Measurements from ENCODE around the gene NDE1. TPM values are rescaled to one million over a fixed set of nuclear protein-coding genes. Genes with fewer than 3 reads are reported as not detected.

Gene NDE1
- total RNA-seq, 3 donors from 2014 or later: 19.0 to 34.7 (median 34.1) TPM

DNA sequence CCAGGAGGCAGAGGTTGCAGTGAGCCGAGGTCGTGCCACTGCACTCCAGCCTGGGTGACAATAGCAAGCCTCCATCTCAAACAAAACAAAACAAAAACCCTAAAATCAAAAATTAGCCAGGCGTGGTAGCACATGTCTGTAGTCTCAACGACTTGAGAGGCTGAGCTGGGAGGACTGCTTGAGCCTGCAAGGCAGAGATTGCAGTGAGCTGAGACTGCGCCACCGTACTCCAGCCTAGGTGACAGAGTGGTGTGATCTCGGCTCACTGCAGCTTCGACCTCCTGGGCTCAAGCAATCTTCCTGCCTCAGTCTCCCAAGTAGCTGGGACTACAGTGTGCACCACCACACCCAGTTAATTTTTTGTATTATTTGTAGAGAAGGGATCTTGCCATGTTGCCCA, 119.2 kb downstream of the NDE1 start:
- Histone ChIP-seq H3K4me3 (no peak overlapping the region), H3K27me3 (no peaks in the 10 kb centered on the region), H3K27ac (no peak overlapping the region), H3K36me3 (no peaks in the 10 kb centered on the region), H3K9me3 (no peaks in the 10 kb centered on the region), H3K4me1 (no peaks in the 10 kb centered on the region)
- TF ChIP-seq POLR2A (IDR thresholded peaks at IDR 0.05) (no peak), POLR2AphosphoS5 (IDR thresholded peaks at IDR 0.05) (no peak)
- TF ChIP-seq, protein P1, sequence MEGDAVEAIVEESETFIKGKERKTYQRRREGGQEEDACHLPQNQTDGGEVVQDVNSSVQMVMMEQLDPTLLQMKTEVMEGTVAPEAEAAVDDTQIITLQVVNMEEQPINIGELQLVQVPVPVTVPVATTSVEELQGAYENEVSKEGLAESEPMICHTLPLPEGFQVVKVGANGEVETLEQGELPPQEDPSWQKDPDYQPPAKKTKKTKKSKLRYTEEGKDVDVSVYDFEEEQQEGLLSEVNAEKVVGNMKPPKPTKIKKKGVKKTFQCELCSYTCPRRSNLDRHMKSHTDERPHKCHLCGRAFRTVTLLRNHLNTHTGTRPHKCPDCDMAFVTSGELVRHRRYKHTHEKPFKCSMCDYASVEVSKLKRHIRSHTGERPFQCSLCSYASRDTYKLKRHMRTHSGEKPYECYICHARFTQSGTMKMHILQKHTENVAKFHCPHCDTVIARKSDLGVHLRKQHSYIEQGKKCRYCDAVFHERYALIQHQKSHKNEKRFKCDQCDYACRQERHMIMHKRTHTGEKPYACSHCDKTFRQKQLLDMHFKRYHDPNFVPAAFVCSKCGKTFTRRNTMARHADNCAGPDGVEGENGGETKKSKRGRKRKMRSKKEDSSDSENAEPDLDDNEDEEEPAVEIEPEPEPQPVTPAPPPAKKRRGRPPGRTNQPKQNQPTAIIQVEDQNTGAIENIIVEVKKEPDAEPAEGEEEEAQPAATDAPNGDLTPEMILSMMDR (IDR thresholded peaks at IDR 0.05): no peak
- intact Hi-C loops (cut with DNase I; ENCODE audit: low total_unique reads): no loop called here
- no peak for DNase-seq (ENCODE audit: low spot score in 2 of 2)

DNA sequence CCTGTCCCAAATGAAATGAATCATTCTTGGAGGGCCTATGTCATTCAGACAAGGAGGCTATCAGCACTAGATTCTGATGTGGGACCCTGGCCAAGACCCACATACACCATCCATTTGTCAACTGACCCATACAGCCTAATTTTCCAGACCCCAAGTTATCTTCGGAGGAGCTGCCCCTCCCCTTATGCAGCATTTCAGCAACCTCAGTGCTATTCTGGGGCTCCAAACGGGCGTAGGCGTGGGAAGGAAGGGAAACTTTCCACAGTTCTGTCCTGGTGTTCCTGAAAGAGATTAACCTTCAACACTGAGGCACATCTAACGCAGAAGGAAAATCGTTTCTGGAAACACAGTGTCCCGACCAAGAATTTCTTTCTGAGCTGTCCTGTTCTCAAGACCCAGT, 120.1 kb downstream of the NDE1 start:
- no peaks in the 10 kb centered on the region for H3K4me1 ChIP-seq
- H3K36me3 ChIP-seq: no peaks in the 10 kb centered on the region
- no peaks in the 10 kb centered on the region for H3K27me3 ChIP-seq
- intact Hi-C loops (cut with DNase I; ENCODE audit: low total_unique reads): no loop called here
- TF ChIP-seq POLR2A (IDR thresholded peaks at IDR 0.05): no peak
- no peak for TF ChIP-seq POLR2AphosphoS5 (IDR thresholded peaks at IDR 0.05)
- TF ChIP-seq, protein P1 (IDR thresholded peaks at IDR 0.05): no peak
- DNase-seq (ENCODE audit: low spot score in 2 of 2): no peak
- no peaks in the 10 kb centered on the region for H3K9me3 ChIP-seq
- H3K4me3 ChIP-seq: no peak overlapping the region
- H3K27ac ChIP-seq: peak overlapping the region; percentile 29 to 66

DNA sequence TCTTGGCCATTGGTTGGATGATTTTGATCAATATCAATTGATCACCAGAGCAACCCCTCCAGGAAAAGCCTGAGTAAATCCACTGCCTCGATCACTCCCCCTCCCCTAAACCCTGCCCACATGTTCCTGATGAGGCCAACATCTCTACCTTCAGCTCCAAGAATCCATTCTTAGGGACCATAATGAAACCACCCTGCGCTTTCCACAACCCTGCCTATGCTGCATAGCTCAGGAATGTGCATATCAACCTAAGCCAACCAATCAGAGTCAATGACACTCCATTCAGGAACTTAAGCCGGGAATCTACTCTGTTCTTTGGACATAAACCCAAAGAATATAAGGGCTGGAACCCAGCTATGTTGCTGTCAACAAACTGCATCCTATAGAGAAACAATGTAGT, 120.5 kb downstream of the NDE1 start:
- DNase-seq (ENCODE audit: low spot score in 2 of 2): no peak
- intact Hi-C loops (cut with DNase I; ENCODE audit: low total_unique reads): no loop called here
- H3K27ac ChIP-seq: peak overlapping the region; percentile 29 to 66
- H3K36me3 ChIP-seq: no peaks in the 10 kb centered on the region
- no peaks in the 10 kb centered on the region for H3K4me1 ChIP-seq
- TF ChIP-seq POLR2AphosphoS5 (IDR thresholded peaks at IDR 0.05) (no peak), POLR2A (IDR thresholded peaks at IDR 0.05) (no peak)
- TF ChIP-seq, protein P1 (IDR thresholded peaks at IDR 0.05): no peak
- no peaks in the 10 kb centered on the region for H3K9me3 ChIP-seq
- H3K27me3 ChIP-seq: no peaks in the 10 kb centered on the region
- no peak overlapping the region for H3K4me3 ChIP-seq

DNA sequence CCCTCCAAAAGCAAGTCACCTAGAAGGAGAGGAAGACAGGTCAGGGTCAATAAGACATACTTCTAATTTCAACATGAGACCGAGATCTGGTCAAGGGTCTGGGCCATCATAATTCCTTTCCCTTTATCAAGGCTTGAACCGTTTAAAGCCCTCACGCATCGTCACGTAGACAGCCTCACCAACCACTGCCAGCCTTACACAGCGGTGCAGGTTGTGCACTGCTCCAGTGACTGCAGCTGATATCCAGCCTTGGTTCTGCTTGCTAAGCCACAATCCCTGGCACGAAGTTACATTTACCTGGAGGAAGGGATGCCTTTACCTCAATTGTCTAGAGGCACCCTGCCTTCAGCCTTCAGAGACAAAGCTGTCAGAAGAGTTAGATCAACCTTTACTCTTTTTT, 121.6 kb downstream of the NDE1 start:
- no peaks in the 10 kb centered on the region for H3K36me3 ChIP-seq
- H3K4me1 ChIP-seq: no peaks in the 10 kb centered on the region

DNA sequence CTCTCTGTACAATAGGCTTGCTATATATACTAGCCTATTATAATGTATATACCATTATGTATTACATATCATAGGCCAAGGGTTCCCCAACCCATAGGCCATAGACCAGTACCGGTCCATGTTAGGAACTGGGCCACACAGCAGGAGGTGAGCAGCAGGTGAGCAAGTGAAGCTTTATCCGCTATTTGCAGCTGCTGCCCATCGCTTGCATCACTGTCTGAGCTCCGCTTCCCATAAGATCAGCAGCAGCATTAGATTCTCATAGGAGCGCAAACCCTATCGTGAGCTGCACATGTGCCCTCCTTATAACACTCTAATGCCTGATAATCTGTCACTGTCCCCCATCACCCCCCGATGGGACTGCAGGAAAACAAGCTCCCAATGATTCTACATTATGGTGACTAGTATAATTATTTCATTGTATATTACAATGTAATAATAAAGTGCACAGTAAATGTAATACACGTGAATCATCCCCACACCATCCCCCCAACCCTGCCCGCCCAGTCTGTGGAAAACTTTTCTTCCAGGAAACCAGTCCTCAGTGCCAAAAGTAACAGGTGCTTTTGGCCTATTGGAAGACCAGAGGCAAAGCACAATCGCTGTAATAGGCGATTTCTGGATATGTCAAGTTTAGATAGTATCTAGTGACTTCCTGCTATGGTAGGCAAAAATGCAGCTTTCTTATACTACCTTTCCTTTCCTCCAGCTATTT, 122.7 kb downstream of the NDE1 start:
- no peaks in the 10 kb centered on the region for H3K4me1 ChIP-seq
- H3K9me3 ChIP-seq: no peaks in the 10 kb centered on the region
- no peak for DNase-seq (ENCODE audit: low spot score in 2 of 2)
- TF ChIP-seq, protein P1 (IDR thresholded peaks at IDR 0.05): no peak
- TF ChIP-seq POLR2AphosphoS5 (IDR thresholded peaks at IDR 0.05) (no peak), POLR2A (IDR thresholded peaks at IDR 0.05) (no peak)
- no peaks in the 10 kb centered on the region for H3K27me3 ChIP-seq
- no peak overlapping the region for H3K27ac ChIP-seq
- intact Hi-C loops (cut with DNase I; ENCODE audit: low total_unique reads): no loop called here
- H3K4me3 ChIP-seq: no peak overlapping the region
- no peaks in the 10 kb centered on the region for H3K36me3 ChIP-seq

More for the DNA sequence above, 121.6 kb downstream of the NDE1 start:
- H3K27ac ChIP-seq: no peak overlapping the region
- H3K9me3 ChIP-seq: no peaks in the 10 kb centered on the region
- TF ChIP-seq POLR2AphosphoS5 (IDR thresholded peaks at IDR 0.05): no peak
- TF ChIP-seq, protein P1 (IDR thresholded peaks at IDR 0.05): no peak
- no peak for TF ChIP-seq POLR2A (IDR thresholded peaks at IDR 0.05)
- no peaks in the 10 kb centered on the region for H3K27me3 ChIP-seq
- intact Hi-C loops (cut with DNase I; ENCODE audit: low total_unique reads): no loop called here
- DNase-seq (ENCODE audit: low spot score in 2 of 2): no peak
- H3K4me3 ChIP-seq: no peak overlapping the region
